B cell (primary cell): ENCODE data around the gene TAF8. TPM values are rescaled to one million over a fixed set of nuclear protein-coding genes. Genes with fewer than 3 reads are reported as not detected.

Experiments
- ATAC-seq: fragments of 200-7000 bp; cut with Tn5 transposase; one replicate; pipeline ENCODE4 v1.10.0; 2021; ENCODE audit warnings: low read depth, mild to moderate bottlenecking, moderate number of reproducible peaks, moderate library complexity
- CTCF ChIA-PET: fragments of 350-600 bp; sonication (Branson Sonifier 250); formaldehyde crosslinking; loops from one replicate; lab custom pipeline; 2021; ENCODE audit warnings: antibody characterized with exemption, inconsistent platforms; lab: Charles Lee
- POLR2A ChIA-PET: fragments of 350-600 bp; sonication (Branson Sonifier 250); formaldehyde crosslinking; loops from one replicate; lab custom pipeline; 2021; ENCODE audit warnings: antibody characterized with exemption; lab: Charles Lee
- DNase-seq: peaks from one replicate; pipeline ENCODE4 v3.0.0; 2013
- H2AFZ ChIP-seq: 2 replicates; pipeline ENCODE4 v1.6.1; 2012; ENCODE audit warnings: mild to moderate bottlenecking, low read depth, low read length; ENCODE audit not compliant: insufficient read depth, poor library complexity, severe bottlenecking
- H3K27ac ChIP-seq, 2 donors: 1 replicate in 1 of 2; 2 replicates in 1 of 2; pipeline ENCODE4 v1.5.1; 2012 to 2013; ENCODE audit warnings: low read length in 2 of 2, mild to moderate bottlenecking in 2 of 2, moderate library complexity in 1 of 2
- H3K27me3 ChIP-seq, 4 experiments: fragments of 200-600 bp in 1 of 4; sonication (generic) in 1 of 4; replicated peaks in 1 of 4; 1 replicate in 2 of 4; 2 replicates in 2 of 4; pipeline versions ENCODE4 v1.6.1 to v1.7.0; 2013 to 2016; ENCODE audit warnings: low read length in 3 of 4, mild to moderate bottlenecking in 2 of 4, mixed read lengths in 1 of 4, moderate library complexity in 1 of 4; ENCODE audit not compliant: insufficient read depth in 4 of 4, control insufficient read depth in 3 of 4; ENCODE audit errors: control extremely low read depth in 1 of 4
- H3K36me3 ChIP-seq, 2 experiments: replicated peaks in 1 of 2; 1 replicate in 1 of 2; 2 replicates in 1 of 2; pipeline versions ENCODE4 v1.6.1 to v1.7.1; 2013; ENCODE audit warnings: low read length in 1 of 2; ENCODE audit not compliant: insufficient read depth in 2 of 2, control insufficient read depth in 1 of 2; ENCODE audit errors: control extremely low read depth in 1 of 2, extremely low read depth in 1 of 2
- H3K4me1 ChIP-seq, 2 donors: fragments of 200-600 bp in 1 of 2; sonication (generic) in 1 of 2; 1 replicate in 1 of 2; 2 replicates in 1 of 2; pipeline versions ENCODE4 v1.5.1 to v1.6.1; 2013 to 2017; ENCODE audit warnings: low read length in 2 of 2; ENCODE audit not compliant: control insufficient read depth in 2 of 2, insufficient read depth in 2 of 2
- H3K4me2 ChIP-seq: replicated peaks from 2 replicates; pipeline ENCODE3; 2012; ENCODE audit warnings: mild to moderate bottlenecking, low read depth, low read length; ENCODE audit not compliant: poor library complexity, severe bottlenecking
- H3K4me3 ChIP-seq, 5 experiments: fragments of 200-600 bp in 1 of 5; sonication (generic) in 1 of 5; 1 replicate in 3 of 5; 2 replicates in 2 of 5; pipeline versions ENCODE4 v1.5.1 to v1.7.0; 2011 to 2016; ENCODE audit warnings: low read length in 4 of 5, mild to moderate bottlenecking in 4 of 5, low read depth in 2 of 5, control low read depth in 1 of 5, moderate library complexity in 1 of 5; ENCODE audit not compliant: insufficient read depth in 1 of 5; ENCODE audit errors: control extremely low read depth in 1 of 5, extremely low read depth in 1 of 5
- H3K79me2 ChIP-seq: fragments of 200-600 bp; sonication (generic); one replicate; pipeline ENCODE4 v1.6.0; 2016; ENCODE audit warnings: low read length; ENCODE audit not compliant: control insufficient read depth, insufficient read depth
- H3K9ac ChIP-seq: fragments of 200-600 bp; sonication (generic); 2 replicates; pipeline ENCODE4 v1.6.1; 2017; ENCODE audit warnings: mild to moderate bottlenecking, low read length, moderate library complexity
- H3K9me3 ChIP-seq, 3 donors: one replicate each; pipeline versions ENCODE4 v1.6.1 to v1.7.1; 2013; ENCODE audit warnings: low read length in 2 of 3; ENCODE audit not compliant: control insufficient read depth in 2 of 3, insufficient read depth in 1 of 3; ENCODE audit errors: control extremely low read depth in 1 of 3
- H4K20me1 ChIP-seq: 2 replicates; pipeline ENCODE4 v1.6.0; 2012; ENCODE audit warnings: mild to moderate bottlenecking, low read length; ENCODE audit not compliant: insufficient read depth, control insufficient read depth, poor library complexity, severe bottlenecking
- H3K27ac Mint-ChIP-seq: one replicate; pipeline ENCODE4 v1.8.0; 2021; ENCODE audit warnings: mixed read lengths
- H3K27me3 Mint-ChIP-seq: one replicate; pipeline ENCODE4 v1.8.0; 2021; ENCODE audit warnings: mixed read lengths
- H3K4me1 Mint-ChIP-seq: one replicate; pipeline ENCODE4 v1.8.0; 2021; ENCODE audit warnings: mixed read lengths
- H3K4me3 Mint-ChIP-seq: one replicate; pipeline ENCODE4 v1.8.0; 2021; ENCODE audit warnings: mixed read lengths
- H3K9me3 Mint-ChIP-seq: one replicate; pipeline ENCODE4 v1.8.0; 2022; ENCODE audit warnings: mixed read lengths; ENCODE audit not compliant: insufficient read depth
- EZH2 ChIP-seq: IDR thresholded peaks from 2 replicates; pipeline ENCODE4 v1.6.1; 2012; ENCODE audit warnings: borderline replicate concordance, low read depth, mild to moderate bottlenecking, moderate library complexity, low read length; ENCODE audit not compliant: insufficient read depth, poor library complexity, severe bottlenecking
- WGBS: methylation state at CpG from one replicate; pipeline ENCODE4 v1.1.5; 2013; ENCODE audit warnings: missing lambda C conversion rate; ENCODE audit not compliant: insufficient coverage; 5-methylcytosine and 5-hydroxymethylcytosine counted together
- intact Hi-C: fragments of 100-400 bp; cut with micrococcal nuclease; formaldehyde crosslinking; loops from one replicate; pipeline ENCODE4 v1.10.0; 2022
- polyA plus RNA-seq: library from polyadenylated mRNA; depleted of rRNA; stranded (reverse); fragments of >200 nt; gene quantifications from 2 replicates; pipeline ENCODE4 v1.2.3, GENCODE V29; 2012
- total RNA-seq, 2 donors: library from RNA; stranded (reverse); fragments of 120-200 nt in 1 of 2; gene quantifications; 1 replicate in 1 of 2; 2 replicates in 1 of 2; pipeline versions ENCODE4 v1.2.3 to v1.2.4, GENCODE V29; 2013 to 2022
- TF ChIP-seq, protein P1 (sequence below): fragments of 200-600 bp; IDR thresholded peaks from one replicate; pipeline ENCODE4 v1.8.0; 2022; ENCODE audit warnings: antibody characterized with exemption, mild to moderate bottlenecking

TAF8 gene
- total and polyA plus RNA-seq, 2 donors (not counting 1 experiment from before 2014, with no cell fraction given), result 30.6 to 67.0 TPM

DNA sequence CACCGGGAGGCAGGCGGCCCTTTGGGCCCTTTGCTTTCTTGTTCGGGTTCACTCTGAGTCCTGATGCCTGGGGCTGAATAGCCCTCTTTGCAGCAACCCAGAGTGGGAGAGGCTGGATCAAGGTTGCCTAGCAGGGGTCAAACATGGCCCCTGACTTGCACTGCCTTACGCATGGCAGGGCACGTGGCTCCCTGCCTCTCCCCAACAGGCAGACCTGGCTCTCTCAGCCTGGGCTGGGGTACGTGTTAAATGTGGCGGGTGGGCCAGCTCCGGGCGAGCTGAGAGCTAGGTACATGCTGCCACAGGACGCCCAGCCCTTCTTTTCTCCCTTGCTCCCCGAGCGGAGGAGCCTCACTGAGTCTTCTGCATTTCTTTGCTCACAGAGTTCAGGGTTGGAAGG, 84.8 kb downstream of the TAF8 start:
- no peak overlapping the region for H3K27ac ChIP-seq
- H3K4me2 ChIP-seq, result no peak overlapping the region
- no peaks in the 10 kb centered on the region for H3K36me3 ChIP-seq
- no peaks in the 10 kb centered on the region for H3K9me3 Mint-ChIP-seq
- H2AFZ ChIP-seq, result no peak overlapping the region
- no peaks in the 10 kb centered on the region for H3K9me3 ChIP-seq
- H3K4me1 ChIP-seq, result peaks cover 13 to 16% of the 10 kb centered on the region in 2 donors
- no peaks in the 10 kb centered on the region for H4K20me1 ChIP-seq
- no peak for ATAC-seq
- ChIA-PET CTCF (interaction anchor here (0.7 kb wide), 2 partner anchors 67 to 1509 kb away, joined by 4 read pairs; no protein-coding TSS in a partner anchor), POLR2A (no interaction called here)
- WGBS, result 96% methylated on average over 10 of the region's 12 CpGs
- no peak for DNase-seq
- TF ChIP-seq EZH2, result no peak
- TF ChIP-seq, protein P1, sequence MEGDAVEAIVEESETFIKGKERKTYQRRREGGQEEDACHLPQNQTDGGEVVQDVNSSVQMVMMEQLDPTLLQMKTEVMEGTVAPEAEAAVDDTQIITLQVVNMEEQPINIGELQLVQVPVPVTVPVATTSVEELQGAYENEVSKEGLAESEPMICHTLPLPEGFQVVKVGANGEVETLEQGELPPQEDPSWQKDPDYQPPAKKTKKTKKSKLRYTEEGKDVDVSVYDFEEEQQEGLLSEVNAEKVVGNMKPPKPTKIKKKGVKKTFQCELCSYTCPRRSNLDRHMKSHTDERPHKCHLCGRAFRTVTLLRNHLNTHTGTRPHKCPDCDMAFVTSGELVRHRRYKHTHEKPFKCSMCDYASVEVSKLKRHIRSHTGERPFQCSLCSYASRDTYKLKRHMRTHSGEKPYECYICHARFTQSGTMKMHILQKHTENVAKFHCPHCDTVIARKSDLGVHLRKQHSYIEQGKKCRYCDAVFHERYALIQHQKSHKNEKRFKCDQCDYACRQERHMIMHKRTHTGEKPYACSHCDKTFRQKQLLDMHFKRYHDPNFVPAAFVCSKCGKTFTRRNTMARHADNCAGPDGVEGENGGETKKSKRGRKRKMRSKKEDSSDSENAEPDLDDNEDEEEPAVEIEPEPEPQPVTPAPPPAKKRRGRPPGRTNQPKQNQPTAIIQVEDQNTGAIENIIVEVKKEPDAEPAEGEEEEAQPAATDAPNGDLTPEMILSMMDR, result no peak
- H3K4me3 Mint-ChIP-seq, result no peak overlapping the region
- no peak overlapping the region for H3K27ac Mint-ChIP-seq
- no peaks in the 10 kb centered on the region for H3K79me2 ChIP-seq
- peaks cover 0 to under 1% (median 0%) of the 10 kb centered on the region in 4 experiments for H3K27me3 ChIP-seq
- H3K4me3 ChIP-seq, result no peak overlapping the region
- no peak overlapping the region for H3K9ac ChIP-seq
- intact Hi-C loops, result no loop called here
- H3K27me3 Mint-ChIP-seq, result peaks cover 3% of the 10 kb centered on the region
- H3K4me1 Mint-ChIP-seq, result peaks cover 16% of the 10 kb centered on the region

DNA sequence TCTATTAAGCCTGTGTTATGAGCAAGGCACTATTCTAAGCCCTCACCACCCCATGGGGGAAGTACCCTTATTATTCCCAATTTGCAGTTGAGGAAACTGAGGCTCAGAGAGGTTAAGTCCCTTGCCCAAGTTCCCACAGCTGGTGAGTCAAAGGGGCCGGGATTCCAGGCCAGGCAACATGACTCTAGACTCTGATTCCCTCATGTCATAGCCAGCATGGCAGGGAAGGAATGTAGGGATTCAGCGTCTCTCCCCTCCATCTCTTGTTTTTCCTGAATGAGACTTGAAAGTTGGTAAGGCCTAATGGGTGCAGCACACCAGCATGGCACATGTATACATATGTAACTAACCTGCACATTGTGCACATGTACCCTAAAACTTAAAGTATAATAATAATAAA, 85.4 kb downstream of the TAF8 start:
- POLR2A ChIA-PET, result interaction anchor here (0.7 kb wide), 1 partner anchor 240 kb away, joined by 3 read pairs; the partner anchor contains the start of gene USP49
- no peaks in the 10 kb centered on the region for H3K79me2 ChIP-seq
- Mint-ChIP-seq H3K27ac (no peak overlapping the region), H3K4me1 (peaks cover 21% of the 10 kb centered on the region), H3K9me3 (no peaks in the 10 kb centered on the region), H3K27me3 (peaks cover 2% of the 10 kb centered on the region), H3K4me3 (no peak overlapping the region)
- H3K27me3 ChIP-seq, result no peaks in the 10 kb centered on the region
- no peak overlapping the region for H3K4me2 ChIP-seq
- no peak for ATAC-seq
- peaks cover 17 to 22% of the 10 kb centered on the region in 2 donors for H3K4me1 ChIP-seq
- H2AFZ ChIP-seq, result no peak overlapping the region
- no peak overlapping the region for H3K27ac ChIP-seq
- DNase-seq, result no peak
- H4K20me1 ChIP-seq, result no peaks in the 10 kb centered on the region
- intact Hi-C loops, result no loop called here
- no peak overlapping the region for H3K4me3 ChIP-seq
- no peak overlapping the region for H3K9ac ChIP-seq
- H3K9me3 ChIP-seq, result no peaks in the 10 kb centered on the region
- no peaks in the 10 kb centered on the region for H3K36me3 ChIP-seq
- no CpG with 5 or more reads among the region's 2 CpGs for WGBS
- TF ChIP-seq, protein P1, result no peak
- no peak for TF ChIP-seq EZH2
- CTCF ChIA-PET, result no interaction called here
